GM12878 (cell line): ENCODE results near the gene CYB5D1. TPM values are rescaled to one million over a fixed set of nuclear protein-coding genes. Genes with fewer than 3 reads are reported as not detected.
"Not testable (repeated sequence)": the region's sequence is repeated elsewhere in the genome, so short reads cannot be mapped to it uniquely, and the experiment has no call there.

Experiments
- ATAC-seq: fragments of 200-7000 bp; cut with Tn5 transposase; 3 replicates; pipeline ENCODE4 v1.9.1; 2020; ENCODE audit warnings: mild to moderate bottlenecking, moderate library complexity
- BruUV-seq: library from RNA; stranded (reverse); fragments of 400-500 nt; replicated peaks from 2 replicates; lab custom pipeline; 2021; lab: Mats Ljungman, UMichigan
- CTCF ChIA-PET: fragments of 300-600 bp; sonication (Branson Sonifier 250); formaldehyde crosslinking; extraction: SDS; loops from one replicate; lab custom pipeline; 2021; ENCODE audit warnings: inconsistent platforms; lab: Yijun Ruan, JAX
- POLR2A ChIA-PET: fragments of 350-600 bp; formaldehyde crosslinking; extraction: SDS; loops from one replicate; lab custom pipeline; 2021; ENCODE audit warnings: inconsistent platforms; lab: Charles Lee
- RAD21 ChIA-PET: fragments of 300-600 bp; sonication (Branson Sonifier 250); formaldehyde crosslinking; loops from one replicate; lab custom pipeline; 2023; ENCODE audit warnings: antibody characterized with exemption; ENCODE audit not compliant: unreplicated experiment; lab: Charles Lee
- SMC1A ChIA-PET: fragments of 300-600 bp; sonication (Branson Sonifier 250); formaldehyde crosslinking; loops from one replicate; lab custom pipeline; 2023; ENCODE audit not compliant: unreplicated experiment, uncharacterized antibody; lab: Charles Lee
- DNase-seq: peaks from one replicate; pipeline ENCODE4 v3.0.0-alpha.2; 2011; ENCODE audit warnings: low read depth, low spot score
- FAIRE-seq: peaks from 3 replicates; lab custom pipeline; 2011; peaks lifted over from hg19 to GRCh38; lab: Jason Lieb, UNC
- H2AFZ ChIP-seq: 2 replicates; pipeline ENCODE4 v1.6.0; 2011; ENCODE audit warnings: low read depth, low read length, control low read depth; ENCODE audit not compliant: control insufficient read depth
- H3K27ac ChIP-seq: 2 replicates; pipeline ENCODE4 v1.5.1; 2011; ENCODE audit warnings: control low read depth; ENCODE audit not compliant: control insufficient read depth, insufficient read depth
- H3K27me3 ChIP-seq, 2 experiments: replicated peaks in 1 of 2; 2 replicates each; pipeline versions ENCODE4 v1.6.0 to v1.6.1; 2011; ENCODE audit warnings: low read length in 1 of 2; ENCODE audit not compliant: control insufficient read depth in 2 of 2, insufficient read depth in 2 of 2
- H3K36me3 ChIP-seq, 2 experiments: 2 replicates each; pipeline ENCODE4 v1.5.1; 2011; ENCODE audit warnings: low read length in 1 of 2; ENCODE audit not compliant: control insufficient read depth in 2 of 2, insufficient read depth in 2 of 2
- H3K4me1 ChIP-seq: 2 replicates; pipeline ENCODE4 v1.6.1; 2011; ENCODE audit warnings: mild to moderate bottlenecking, low read length, moderate library complexity, mixed read lengths; ENCODE audit not compliant: control insufficient read depth, insufficient read depth
- H3K4me2 ChIP-seq: 2 replicates; pipeline ENCODE4 v1.6.0; 2011; ENCODE audit warnings: control low read depth; ENCODE audit not compliant: control insufficient read depth, insufficient read depth
- H3K4me3 ChIP-seq: fragments of 200-600 bp; sonication (generic); 2 replicates; pipeline ENCODE4 v1.5.1; 2016
- H3K79me2 ChIP-seq: 2 replicates; pipeline ENCODE4 v1.6.0; 2011; ENCODE audit warnings: low read length; ENCODE audit not compliant: control insufficient read depth, insufficient read depth
- H3K9ac ChIP-seq: 2 replicates; pipeline ENCODE4 v1.8.0; 2011; ENCODE audit warnings: low read length, control low read depth, mixed read lengths; ENCODE audit not compliant: control insufficient read depth, insufficient read depth
- H3K9me3 ChIP-seq: replicated peaks from 3 replicates; pipeline ENCODE4 v1.5.1; 2011; ENCODE audit warnings: mild to moderate bottlenecking, low read length; ENCODE audit not compliant: control insufficient read depth, insufficient read depth
- H4K20me1 ChIP-seq: 2 replicates; pipeline ENCODE4 v1.6.0; 2011; ENCODE audit not compliant: control insufficient read depth, insufficient read depth
- EED ChIP-seq: sonication (generic); IDR thresholded peaks from 2 replicates; pipeline ENCODE4 v1.6.1; 2016; ENCODE audit warnings: antibody characterized with exemption, low read depth
- EP300 ChIP-seq, 2 experiments: fragments of 150-350 bp in 1 of 2; IDR thresholded peaks; 2 replicates each; pipeline ENCODE4 v1.6.1; 2011 to 2012; ENCODE audit warnings: low read depth in 2 of 2, low read length in 2 of 2, borderline replicate concordance in 1 of 2, improper control_type of control experiment in 1 of 2, inconsistent platforms in 1 of 2; ENCODE audit not compliant: control insufficient read depth in 1 of 2
- FOXM1 ChIP-seq: IDR thresholded peaks from 2 replicates; pipeline ENCODE4 v1.6.1; 2012; ENCODE audit warnings: low read depth, mild to moderate bottlenecking, inconsistent platforms, low read length, moderate library complexity
- NFIC ChIP-seq: IDR thresholded peaks from 2 replicates; pipeline ENCODE4 v1.6.1; 2012; ENCODE audit warnings: low read depth, mild to moderate bottlenecking, inconsistent platforms, low read length, moderate library complexity
- RUNX3 ChIP-seq: IDR thresholded peaks from 2 replicates; pipeline ENCODE4 v1.6.1; 2012; ENCODE audit warnings: low read length, inconsistent platforms
- SMAD1 ChIP-seq: fragments of 450-650 bp; IDR thresholded peaks from 2 replicates; pipeline ENCODE4 v1.6.1; 2018; ENCODE audit warnings: mild to moderate bottlenecking, low read depth; ENCODE audit not compliant: partially characterized antibody
- SPI1 ChIP-seq: IDR thresholded peaks from 2 replicates; pipeline ENCODE4 v1.6.1; 2011; ENCODE audit warnings: low read depth, mild to moderate bottlenecking, low read length, moderate library complexity, borderline replicate concordance; ENCODE audit not compliant: insufficient read depth
- SREBF1 ChIP-seq: IDR thresholded peaks from 2 replicates; pipeline ENCODE4 v1.6.1; 2012; ENCODE audit warnings: mild to moderate bottlenecking, low read length
- TCF7 ChIP-seq: IDR thresholded peaks from 2 replicates; pipeline ENCODE4 v1.6.1; 2014; ENCODE audit warnings: antibody characterized with exemption, borderline replicate concordance
- ZNF384 ChIP-seq: IDR thresholded peaks from 2 replicates; pipeline ENCODE4 v1.6.1; 2012; ENCODE audit warnings: low read depth, mild to moderate bottlenecking, low read length, improper control_type of control experiment, borderline replicate concordance
- WGBS: methylation state at CpG from one replicate; pipeline ENCODE4 v1.1.6; 2016; ENCODE audit warnings: low lambda C conversion rate; ENCODE audit not compliant: insufficient replicate concordance, insufficient coverage; ENCODE audit errors: missing lambda C conversion rate; 5-methylcytosine and 5-hydroxymethylcytosine counted together
- in situ Hi-C: fragments of 300-500 bp; cut with MboI; formaldehyde crosslinking; loops from 9 replicates; pipeline ENCODE4 v1.14.3; 2018; ENCODE audit warnings: mixed read lengths
- intact Hi-C: fragments of 100-400 bp; cut with micrococcal nuclease; formaldehyde crosslinking; loops from one replicate; pipeline ENCODE4 v1.14.2; 2022; ENCODE audit not compliant: unreplicated experiment
- polyA plus RNA-seq, 11 experiments: library from polyadenylated mRNA; depleted of rRNA in 4 of 11; unstranded in 6 of 11; stranded (reverse) in 5 of 11; fragments of >200 nt; fragmentation: Nextera tagmentation in 4 of 11; fragmentation: Illumina TruSeq in 1 of 11; extraction: Ambion mirVana in 4 of 11; extraction: Trizol in 1 of 11; gene quantifications; 1 replicate in 1 of 11; 2 replicates in 10 of 11; pipeline versions ENCODE4 v1.2.1 to v1.2.3, GENCODE V29; 2011 to 2016; ENCODE audit warnings: inconsistent platforms in 2 of 11, missing spikeins in 2 of 11, low read depth in 1 of 11
- total RNA-seq, 4 experiments: library from RNA; depleted of rRNA in 3 of 4; stranded (reverse); fragments of >200 nt in 3 of 4; fragmentation: Illumina TruSeq in 1 of 4; extraction: Trizol in 1 of 4; gene quantifications; 2 replicates each; pipeline versions ENCODE4 v1.2.1 to v1.2.3, GENCODE V29; 2013 to 2021
- TF ChIP-seq, protein P1 (sequence below): fragments of 450-650 bp; IDR thresholded peaks from 2 replicates; pipeline ENCODE4 v1.6.1; 2017; ENCODE audit warnings: mild to moderate bottlenecking, moderate library complexity

CYB5D1 gene
- total and polyA plus RNA-seq, 10 of the 15 experiments (the other 5 are each of a cell fraction or from before 2014, with no cell fraction given): 1.6 to 8.7 (median 6.4) TPM

DNA sequence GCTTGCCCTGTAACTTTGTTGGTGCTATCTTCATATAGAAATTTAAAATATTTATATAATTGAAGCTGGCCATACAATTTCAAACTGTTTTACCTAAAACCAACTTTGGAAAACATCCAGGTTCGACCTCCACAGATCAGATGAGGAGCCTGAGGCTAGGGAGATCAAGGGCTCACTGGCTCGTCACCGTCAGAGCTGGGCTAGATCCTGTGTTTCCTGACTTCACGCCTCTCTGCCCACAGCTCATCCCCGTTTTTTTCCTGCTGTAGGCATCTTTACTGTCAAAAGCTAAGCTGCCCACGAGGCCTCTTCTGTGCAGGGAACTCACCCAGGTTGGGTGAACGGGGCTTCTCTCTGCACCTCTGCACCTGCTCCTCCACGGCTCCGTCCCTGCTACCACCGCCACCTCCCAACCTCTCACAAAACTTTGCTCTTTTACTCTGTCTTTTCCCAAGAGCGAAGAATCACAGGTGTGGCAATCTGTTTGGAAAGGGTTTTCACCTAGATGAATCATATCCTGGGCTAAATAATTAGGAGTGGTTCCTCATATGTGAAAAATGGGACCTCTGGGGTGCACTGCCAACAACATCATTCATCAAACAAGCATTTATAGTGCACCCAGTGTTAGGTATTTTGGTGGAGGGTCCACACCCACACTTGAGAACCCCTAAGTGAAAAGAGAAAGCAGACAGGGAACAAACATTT, 48.6 kb upstream of the CYB5D1 start:
- BruUV-seq: no TSS peak
- Histone ChIP-seq H3K9me3 (no peaks in the 10 kb centered on the region; the same call in 2 of the 3 replicates), H3K27ac (no peak overlapping the region), H4K20me1 (no peaks in the 10 kb centered on the region), H3K79me2 (no peaks in the 10 kb centered on the region), H3K4me1 (no peaks in the 10 kb centered on the region), H3K9ac (no peak overlapping the region), H3K36me3 (no peaks in the 10 kb centered on the region), H2AFZ (no peak overlapping the region), H3K4me2 (no peak overlapping the region), H3K4me3 (no peak overlapping the region), H3K27me3 (no peaks in the 10 kb centered on the region)
- POLR2A ChIA-PET: no interaction called here
- RAD21 ChIA-PET: no interaction called here
- ATAC-seq (no peak), DNase-seq (no peak), FAIRE-seq (no peak)
- SMC1A ChIA-PET: no interaction called here
- intact Hi-C loops: no loop called here
- in situ Hi-C loops: no loop called here
- TF ChIP-seq ZNF384: no peak
- no peak for TF ChIP-seq SMAD1
- no peak for TF ChIP-seq EED
- no peak for TF ChIP-seq NFIC
- no peak for TF ChIP-seq EP300 (IDR thresholded peaks at IDR 0.05; ENCODE audit: borderline replicate concordance in 1 of 2, control insufficient read depth in 1 of 2, low read depth in 2 of 2, low read length in 2 of 2)
- TF ChIP-seq, protein P1, sequence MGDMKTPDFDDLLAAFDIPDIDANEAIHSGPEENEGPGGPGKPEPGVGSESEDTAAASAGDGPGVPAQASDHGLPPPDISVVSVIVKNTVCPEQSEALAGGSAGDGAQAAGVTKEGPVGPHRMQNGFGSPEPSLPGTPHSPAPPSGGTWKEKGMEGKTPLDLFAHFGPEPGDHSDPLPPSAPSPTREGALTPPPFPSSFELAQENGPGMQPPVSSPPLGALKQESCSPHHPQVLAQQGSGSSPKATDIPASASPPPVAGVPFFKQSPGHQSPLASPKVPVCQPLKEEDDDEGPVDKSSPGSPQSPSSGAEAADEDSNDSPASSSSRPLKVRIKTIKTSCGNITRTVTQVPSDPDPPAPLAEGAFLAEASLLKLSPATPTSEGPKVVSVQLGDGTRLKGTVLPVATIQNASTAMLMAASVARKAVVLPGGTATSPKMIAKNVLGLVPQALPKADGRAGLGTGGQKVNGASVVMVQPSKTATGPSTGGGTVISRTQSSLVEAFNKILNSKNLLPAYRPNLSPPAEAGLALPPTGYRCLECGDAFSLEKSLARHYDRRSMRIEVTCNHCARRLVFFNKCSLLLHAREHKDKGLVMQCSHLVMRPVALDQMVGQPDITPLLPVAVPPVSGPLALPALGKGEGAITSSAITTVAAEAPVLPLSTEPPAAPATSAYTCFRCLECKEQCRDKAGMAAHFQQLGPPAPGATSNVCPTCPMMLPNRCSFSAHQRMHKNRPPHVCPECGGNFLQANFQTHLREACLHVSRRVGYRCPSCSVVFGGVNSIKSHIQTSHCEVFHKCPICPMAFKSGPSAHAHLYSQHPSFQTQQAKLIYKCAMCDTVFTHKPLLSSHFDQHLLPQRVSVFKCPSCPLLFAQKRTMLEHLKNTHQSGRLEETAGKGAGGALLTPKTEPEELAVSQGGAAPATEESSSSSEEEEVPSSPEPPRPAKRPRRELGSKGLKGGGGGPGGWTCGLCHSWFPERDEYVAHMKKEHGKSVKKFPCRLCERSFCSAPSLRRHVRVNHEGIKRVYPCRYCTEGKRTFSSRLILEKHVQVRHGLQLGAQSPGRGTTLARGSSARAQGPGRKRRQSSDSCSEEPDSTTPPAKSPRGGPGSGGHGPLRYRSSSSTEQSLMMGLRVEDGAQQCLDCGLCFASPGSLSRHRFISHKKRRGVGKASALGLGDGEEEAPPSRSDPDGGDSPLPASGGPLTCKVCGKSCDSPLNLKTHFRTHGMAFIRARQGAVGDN: no peak
- TF ChIP-seq SPI1: no peak
- no peak for TF ChIP-seq SREBF1
- no peak for TF ChIP-seq FOXM1
- no peak for TF ChIP-seq RUNX3
- TF ChIP-seq TCF7: no peak
- WGBS: 30% methylated on average over 11 of the region's 11 CpGs
- CTCF ChIA-PET: no interaction called here

DNA sequence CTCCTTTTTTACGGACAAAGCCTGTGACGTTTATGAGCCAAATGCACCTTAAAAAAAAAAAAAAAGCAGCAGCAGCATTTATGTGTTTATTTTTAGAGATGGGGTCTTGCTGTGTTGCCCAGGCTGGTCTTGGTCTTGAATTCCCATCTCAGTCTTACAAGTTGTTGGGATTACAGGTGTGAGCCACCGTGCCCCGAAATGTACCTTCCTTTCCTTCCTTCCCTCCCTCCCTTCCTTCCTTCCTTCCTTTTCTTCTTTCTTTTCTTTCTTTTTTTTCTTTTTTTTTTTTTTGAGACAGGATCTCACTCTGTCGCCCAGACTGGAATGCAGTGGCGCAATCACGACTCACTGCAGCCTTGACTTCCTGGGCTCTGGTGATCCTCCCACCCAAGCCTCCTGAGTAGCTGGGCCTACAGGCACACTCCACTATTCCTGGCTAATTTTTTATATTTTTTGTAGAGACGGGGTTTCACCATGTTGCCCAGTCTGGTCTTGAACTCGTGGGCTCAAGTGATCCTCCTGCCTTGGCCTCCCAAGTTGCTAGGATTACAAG, 47.9 kb upstream of the CYB5D1 start:
- RAD21 ChIA-PET, H3K4me3 ChIP-seq, H2AFZ ChIP-seq, BruUV-seq, DNase-seq, H3K27me3 ChIP-seq, H4K20me1 ChIP-seq, ATAC-seq, in situ Hi-C loops, H3K36me3 ChIP-seq, H3K4me2 ChIP-seq, H3K9ac ChIP-seq, H3K27ac ChIP-seq, intact Hi-C loops, POLR2A ChIA-PET, H3K4me1 ChIP-seq, H3K9me3 ChIP-seq, H3K79me2 ChIP-seq, FAIRE-seq, CTCF ChIA-PET: not testable (repeated sequence)
- WGBS: 44% methylated on average over 7 of the region's 9 CpGs
- SMC1A ChIA-PET: interaction anchor here (1.0 kb wide), 1 partner anchor 21 kb away, joined by 4 read pairs; no protein-coding TSS in a partner anchor
